D721Med (cell line): Measurements from ENCODE around the gene HSD11B1L.
"Not testable (repeated sequence)": the region's sequence is repeated elsewhere in the genome, so short reads cannot be mapped to it uniquely, and the experiment has no call there.

Experiments used
- DNase-seq: peaks from one replicate; pipeline ENCODE4 v3.0.0; 2011; ENCODE audit warnings: low spot score; ENCODE audit not compliant: insufficient read length
- FAIRE-seq: peaks from 2 replicates; lab custom pipeline; 2011; peaks lifted over from hg19 to GRCh38; lab: Jason Lieb, UNC
- TF ChIP-seq, protein P1 (sequence below): IDR thresholded peaks from 2 replicates; pipeline ENCODE4 v1.5.1; 2012; ENCODE audit warnings: mild to moderate bottlenecking, control low read depth; ENCODE audit not compliant: insufficient read depth; ENCODE audit errors: missing control alignments

HSD11B1L gene

DNA sequence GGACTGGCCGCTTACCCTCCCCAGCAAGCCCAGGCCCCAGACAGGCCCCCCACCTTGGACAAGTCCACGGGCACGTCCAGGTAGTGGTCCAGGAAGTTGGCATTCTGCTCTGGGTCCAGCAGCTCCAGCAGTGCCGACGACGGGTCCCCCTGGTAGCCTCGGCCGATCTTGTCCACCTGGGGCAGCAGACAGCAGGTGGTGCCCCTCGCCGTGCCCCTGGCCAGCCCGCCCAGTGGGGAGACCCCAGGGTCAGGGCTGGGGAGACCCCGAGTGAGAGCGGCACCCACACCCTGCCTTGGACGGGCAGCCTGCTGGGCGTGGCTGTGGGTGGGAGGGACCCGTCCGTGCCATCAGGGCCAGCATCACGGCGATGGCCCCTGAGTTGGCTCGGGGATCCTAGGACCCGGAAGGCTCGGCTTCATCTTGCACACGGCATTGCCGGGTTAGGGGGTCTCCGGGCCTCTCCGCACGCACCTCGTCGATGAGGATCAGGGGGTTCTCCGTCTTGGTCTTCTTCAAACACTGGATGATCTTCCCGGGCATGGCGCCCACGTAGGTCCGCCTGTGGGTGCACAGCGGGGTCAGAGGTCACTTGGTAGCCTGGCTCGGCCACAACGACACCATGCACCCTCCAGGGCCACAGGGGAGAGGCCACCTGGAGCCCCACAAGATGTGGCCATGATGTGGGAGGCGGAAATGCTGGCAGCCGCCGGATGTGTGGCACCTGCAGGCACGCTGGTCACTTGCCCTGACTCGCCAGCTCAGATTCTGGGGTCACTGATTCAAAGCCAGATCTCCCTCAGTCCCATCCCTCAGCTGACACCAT is 15.6 kb downstream of the HSD11B1L start:
- TF ChIP-seq, protein P1, sequence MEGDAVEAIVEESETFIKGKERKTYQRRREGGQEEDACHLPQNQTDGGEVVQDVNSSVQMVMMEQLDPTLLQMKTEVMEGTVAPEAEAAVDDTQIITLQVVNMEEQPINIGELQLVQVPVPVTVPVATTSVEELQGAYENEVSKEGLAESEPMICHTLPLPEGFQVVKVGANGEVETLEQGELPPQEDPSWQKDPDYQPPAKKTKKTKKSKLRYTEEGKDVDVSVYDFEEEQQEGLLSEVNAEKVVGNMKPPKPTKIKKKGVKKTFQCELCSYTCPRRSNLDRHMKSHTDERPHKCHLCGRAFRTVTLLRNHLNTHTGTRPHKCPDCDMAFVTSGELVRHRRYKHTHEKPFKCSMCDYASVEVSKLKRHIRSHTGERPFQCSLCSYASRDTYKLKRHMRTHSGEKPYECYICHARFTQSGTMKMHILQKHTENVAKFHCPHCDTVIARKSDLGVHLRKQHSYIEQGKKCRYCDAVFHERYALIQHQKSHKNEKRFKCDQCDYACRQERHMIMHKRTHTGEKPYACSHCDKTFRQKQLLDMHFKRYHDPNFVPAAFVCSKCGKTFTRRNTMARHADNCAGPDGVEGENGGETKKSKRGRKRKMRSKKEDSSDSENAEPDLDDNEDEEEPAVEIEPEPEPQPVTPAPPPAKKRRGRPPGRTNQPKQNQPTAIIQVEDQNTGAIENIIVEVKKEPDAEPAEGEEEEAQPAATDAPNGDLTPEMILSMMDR = no peak
- DNase-seq (no peak), FAIRE-seq (no peak)

DNA sequence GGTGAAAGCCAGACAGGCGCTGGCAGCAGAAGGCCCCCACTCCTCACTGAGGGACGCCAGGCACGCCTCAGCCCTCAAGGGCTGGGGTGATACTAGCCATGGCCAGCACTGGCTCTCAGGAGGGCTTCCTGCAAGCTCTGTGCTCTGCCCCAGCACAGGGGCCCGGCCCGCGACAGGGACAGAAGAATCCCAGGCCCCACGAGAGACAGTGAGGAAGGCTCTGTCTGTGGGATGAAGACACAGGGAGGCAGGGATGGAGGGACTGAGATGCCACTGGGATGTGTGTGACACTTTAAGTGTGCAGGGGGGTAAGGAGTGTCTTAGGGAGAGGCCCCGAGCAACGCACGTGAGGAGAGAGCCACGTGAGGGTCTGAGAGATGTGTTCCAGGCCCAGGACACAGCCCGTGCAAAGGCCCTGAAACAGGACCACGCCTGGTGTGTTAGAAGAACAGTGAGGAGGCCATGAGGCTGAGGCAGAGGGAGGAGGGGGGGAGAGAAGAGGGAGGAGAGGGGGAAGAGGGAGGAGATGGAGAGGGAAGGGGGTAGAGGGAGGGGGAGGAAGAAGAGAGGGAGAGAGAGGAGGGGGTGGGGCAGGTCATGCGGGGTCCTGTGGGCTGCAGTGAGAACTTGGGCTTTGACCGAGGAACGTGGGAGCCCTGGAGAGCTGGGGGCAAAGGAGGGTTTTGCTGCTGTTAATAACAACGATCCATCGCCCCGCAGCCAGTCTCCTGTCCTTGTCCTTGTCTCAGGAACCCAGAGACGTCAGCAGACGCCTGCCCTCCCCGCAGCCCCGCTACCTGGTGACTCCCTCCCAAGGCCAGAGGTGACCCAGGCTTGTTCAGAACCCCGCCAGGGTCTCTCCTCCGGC is 16.4 kb downstream of the HSD11B1L start:
- FAIRE-seq (no peak), DNase-seq (no peak)
- TF ChIP-seq, protein P1 = no peak

DNA sequence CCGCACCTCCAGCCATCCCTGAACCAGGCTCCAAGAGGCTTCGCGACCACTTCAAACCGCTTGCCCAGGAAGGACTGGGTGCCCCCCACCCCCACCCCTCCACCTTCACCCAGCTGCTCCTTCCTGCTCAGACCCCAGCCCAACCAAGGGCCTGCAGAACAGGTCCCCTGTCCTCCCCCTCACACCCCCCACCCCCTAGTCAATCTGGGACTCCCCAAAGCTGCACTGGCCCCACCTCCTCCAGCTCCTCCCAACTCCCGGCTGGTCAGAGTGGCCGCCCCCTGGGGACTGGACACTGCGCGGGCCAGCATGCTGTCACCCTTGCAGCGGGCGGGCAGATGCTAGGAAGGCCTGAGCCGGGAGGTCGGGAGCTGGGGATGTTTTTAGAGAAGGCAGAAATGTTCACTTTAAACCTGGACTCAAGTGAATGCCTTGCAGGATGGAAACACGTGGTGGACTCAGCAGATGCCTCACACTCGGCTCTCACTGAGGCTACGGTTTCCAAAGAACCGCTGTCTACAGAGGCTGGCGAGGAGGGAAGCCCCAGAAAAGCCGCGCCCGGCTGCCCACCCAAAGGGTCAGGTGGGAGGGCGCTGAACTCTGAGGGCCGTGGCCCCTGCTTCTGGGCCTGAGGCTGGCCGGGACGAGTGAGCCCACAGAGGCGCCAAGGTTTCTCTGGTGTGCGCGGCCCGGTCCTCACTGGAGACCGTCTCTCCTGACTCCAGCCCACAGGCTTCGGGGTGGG is 17.2 kb downstream of the HSD11B1L start:
- TF ChIP-seq, protein P1 = no peak
- no peak for FAIRE-seq
- no peak for DNase-seq

DNA sequence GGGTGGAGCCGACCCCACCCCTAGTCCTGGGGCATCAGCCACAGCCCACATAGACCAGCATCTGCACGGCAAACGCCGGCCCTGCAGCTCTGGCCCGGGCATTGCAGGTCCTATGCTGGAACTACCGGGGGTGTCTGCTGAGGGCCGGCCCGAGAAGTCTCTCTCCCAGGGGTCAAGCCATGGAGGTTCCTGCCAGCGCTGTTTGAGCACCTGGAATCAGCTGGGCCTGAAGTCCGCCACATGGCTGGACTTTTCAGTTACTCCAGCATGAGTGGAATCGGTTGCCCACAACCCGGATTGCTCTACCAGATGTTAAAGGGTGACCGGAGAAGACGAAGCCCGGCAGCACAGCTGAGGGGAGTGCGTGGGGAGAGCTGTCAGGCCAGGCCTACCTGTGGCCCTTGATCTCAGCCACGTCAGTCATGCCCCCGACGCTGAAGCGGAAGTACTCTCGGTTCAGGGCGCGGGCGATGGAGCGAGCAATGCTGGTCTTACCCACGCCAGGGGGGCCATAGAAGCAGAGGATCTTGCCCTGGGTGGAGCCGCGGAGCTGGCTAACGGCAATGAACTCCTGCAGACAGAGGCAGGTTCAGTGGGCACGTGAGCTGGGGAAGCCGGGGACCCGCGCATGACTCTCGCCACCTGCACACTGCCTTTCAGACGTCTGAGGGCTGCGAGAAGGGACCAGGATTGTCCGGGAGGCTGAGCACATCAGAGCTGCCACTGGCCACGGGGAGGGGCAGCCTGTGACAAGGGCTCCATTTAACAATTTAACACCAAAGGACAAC is 18.0 kb downstream of the HSD11B1L start:
- DNase-seq (no peak), FAIRE-seq (no peak)
- TF ChIP-seq, protein P1 = no peak

DNA sequence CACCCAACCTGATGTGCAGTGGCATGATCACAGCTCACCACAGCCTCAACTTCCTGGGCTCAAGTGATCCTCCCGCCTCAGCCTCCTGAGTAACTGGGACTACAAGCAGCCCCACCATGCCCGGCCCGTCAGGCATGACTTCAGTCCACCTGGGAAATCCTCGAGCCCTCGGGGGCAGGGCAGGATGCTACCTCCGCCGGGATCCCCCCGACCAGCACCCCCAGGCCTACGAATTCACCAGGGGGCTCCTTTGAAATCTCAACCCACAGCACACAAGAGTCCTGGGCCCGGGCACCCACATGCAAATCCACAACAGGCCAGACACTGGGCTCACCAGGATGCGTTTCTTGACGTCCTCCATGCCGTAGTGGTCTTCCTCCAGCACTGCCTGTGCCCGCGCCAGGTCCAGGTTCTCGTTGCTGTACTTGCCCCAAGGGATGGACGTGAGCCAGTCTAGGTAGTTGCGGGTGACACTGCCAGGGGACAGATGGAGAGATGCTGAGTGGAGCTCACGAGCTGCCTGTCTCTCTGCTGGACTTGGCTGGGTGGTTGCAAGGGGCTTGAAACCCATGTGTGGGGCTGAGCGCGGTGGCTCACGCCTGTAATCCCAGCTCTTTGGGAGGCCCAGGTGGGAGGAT is 19.7 kb downstream of the HSD11B1L start:
- DNase-seq (no peak), FAIRE-seq (no peak)
- TF ChIP-seq, protein P1 = no peak

DNA sequence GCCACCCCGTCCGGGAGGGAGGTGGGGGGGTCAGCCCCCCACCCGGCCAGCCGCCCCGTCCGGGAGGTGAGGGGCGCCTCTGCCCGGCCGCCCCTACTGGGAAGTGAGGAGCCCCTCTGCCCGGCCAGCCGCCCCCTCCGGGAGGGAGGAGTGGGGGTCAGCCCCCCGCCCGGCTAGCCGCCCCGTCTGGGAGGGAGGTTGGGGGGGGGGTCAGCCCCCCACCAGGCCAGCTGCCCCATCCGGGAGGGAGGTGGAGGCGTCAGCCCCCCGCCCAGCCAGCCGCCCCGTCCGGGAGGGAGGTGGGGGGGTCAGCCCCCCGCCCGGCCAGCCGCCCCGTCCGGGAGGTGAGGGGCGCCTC is 21.2 kb downstream of the HSD11B1L start:
- DNase-seq, FAIRE-seq: not testable (repeated sequence)
